Ishikawa (cell line): ENCODE data around the gene ANKRD12.

Experiments used
- CEBPB ChIP-seq: IDR thresholded peaks from 2 replicates; pipeline ENCODE4 v1.6.1; 2012
- CREB1 ChIP-seq: IDR thresholded peaks from 2 replicates; pipeline ENCODE4 v1.6.1; 2012; ENCODE audit warnings: low read depth
- EGR1 ChIP-seq: IDR thresholded peaks from 2 replicates; pipeline ENCODE4 v1.6.1; 2012
- EP300 ChIP-seq: IDR thresholded peaks from 2 replicates; pipeline ENCODE4 v1.6.1; 2012; ENCODE audit warnings: borderline replicate concordance
- FOXM1 ChIP-seq: IDR thresholded peaks from 2 replicates; pipeline ENCODE4 v1.6.1; 2012; ENCODE audit warnings: low read depth, borderline replicate concordance
- MAX ChIP-seq: IDR thresholded peaks from 2 replicates; pipeline ENCODE4 v1.6.1; 2012
- NFIC ChIP-seq: IDR thresholded peaks from 2 replicates; pipeline ENCODE4 v1.6.1; 2012
- RAD21 ChIP-seq: IDR thresholded peaks from 2 replicates; pipeline ENCODE4 v1.6.1; 2012; ENCODE audit warnings: low read depth
- REST ChIP-seq: IDR thresholded peaks from 2 replicates; pipeline ENCODE4 v1.6.1; 2012; ENCODE audit warnings: low read depth, mild to moderate bottlenecking
- TAF1 ChIP-seq: IDR thresholded peaks from 2 replicates; pipeline ENCODE4 v1.6.1; 2012; ENCODE audit warnings: low read depth, mild to moderate bottlenecking
- TCF12 ChIP-seq: IDR thresholded peaks from 2 replicates; pipeline ENCODE4 v1.6.1; 2012; ENCODE audit warnings: low read depth
- TEAD4 ChIP-seq: IDR thresholded peaks from 2 replicates; pipeline ENCODE4 v1.6.1; 2012
- USF1 ChIP-seq: IDR thresholded peaks from 2 replicates; pipeline ENCODE4 v1.6.1; 2012
- YY1 ChIP-seq: IDR thresholded peaks from 2 replicates; pipeline ENCODE4 v1.6.1; 2012; ENCODE audit warnings: low read depth
- ZBTB7A ChIP-seq: IDR thresholded peaks from 2 replicates; pipeline ENCODE4 v1.6.1; 2012; ENCODE audit warnings: low read depth

Gene ANKRD12

GRCh38 chr18:9136315-9137155 lies at the start of gene ANKRD12:
Gene ANKRD12, plus strand, starts transcription at chr18:9136781. Its CDS starts 45,652 bp downstream, at chr18:9182433.
- peak; percentile 98 for TF ChIP-seq USF1
- peak; percentile 44 for TF ChIP-seq MAX
- no peak for TF ChIP-seq EGR1
- 0 out of 2 replicates have a peak, but pooled peaks have one; percentile 7 for TF ChIP-seq TEAD4
- no peak for TF ChIP-seq CEBPB
- TF ChIP-seq YY1 = no peak; the same call in 1 of the 2 replicates
- TF ChIP-seq CREB1 = no peak
- TF ChIP-seq FOXM1 = no peak
- TF ChIP-seq TAF1 = peak; percentile 46
- TF ChIP-seq ZBTB7A = peak; percentile 77
- peak; percentile 43; the same call in 1 of the 2 replicates for TF ChIP-seq EP300
- TF ChIP-seq REST = no peak
- peak; percentile 40; the same call in 1 of the 2 replicates for TF ChIP-seq TCF12

GRCh38 chr18:9087144-9087543 lies 49.4 kb upstream of the ANKRD12 start:
- no peak for TF ChIP-seq EGR1
- no peak for TF ChIP-seq ZBTB7A
- no peak for TF ChIP-seq EP300
- no peak for TF ChIP-seq RAD21
- no peak for TF ChIP-seq TEAD4
- TF ChIP-seq CREB1 = no peak
- TF ChIP-seq CEBPB = no peak
- TF ChIP-seq NFIC = no peak
- no peak for TF ChIP-seq FOXM1
- TF ChIP-seq YY1 = no peak
- TF ChIP-seq REST = no peak
- no peak for TF ChIP-seq TAF1
- no peak for TF ChIP-seq USF1
- TF ChIP-seq MAX = no peak
- TF ChIP-seq TCF12 = no peak

- TF ChIP-seq MAX = no peak
- TF ChIP-seq TCF12 = no peak
- no peak for TF ChIP-seq TAF1
- no peak for TF ChIP-seq YY1
Observed at GRCh38 chr18:9088252-9088651, 48.3 kb upstream of the ANKRD12 start.

GRCh38 chr18:9090578-9090977 lies 46.0 kb upstream of the ANKRD12 start:
- TF ChIP-seq YY1 = no peak
- no peak for TF ChIP-seq TEAD4
- TF ChIP-seq TAF1 = no peak
- no peak for TF ChIP-seq CREB1
- TF ChIP-seq NFIC = no peak
- no peak for TF ChIP-seq CEBPB
- no peak for TF ChIP-seq EGR1
- no peak for TF ChIP-seq TCF12
- TF ChIP-seq RAD21 = no peak
- no peak for TF ChIP-seq REST
- TF ChIP-seq FOXM1 = no peak
- TF ChIP-seq MAX = no peak
- no peak for TF ChIP-seq USF1
- no peak for TF ChIP-seq EP300
- no peak for TF ChIP-seq ZBTB7A
